HFFc6 (cell line): ENCODE data around the gene LSM12. TPM values are rescaled to one million over a fixed set of nuclear protein-coding genes. Genes with fewer than 3 reads are reported as not detected.

Experiments used
- DNase-seq: peaks from one replicate; pipeline ENCODE4 v3.0.0-alpha.2; 2018
- H3K27ac Mint-ChIP-seq: 2 replicates; pipeline ENCODE4 v1.8.0; 2020; ENCODE audit warnings: mild to moderate bottlenecking, mixed read lengths
- H3K27me3 Mint-ChIP-seq: 2 replicates; pipeline ENCODE4 v1.8.0; 2021; ENCODE audit warnings: mild to moderate bottlenecking, moderate library complexity, mixed read lengths; ENCODE audit not compliant: insufficient read depth
- H3K36me3 Mint-ChIP-seq: 2 replicates; pipeline ENCODE4 v1.8.0; 2021; ENCODE audit warnings: low read depth, mixed read lengths
- H3K4me1 Mint-ChIP-seq: 2 replicates; pipeline ENCODE4 v1.8.0; 2020; ENCODE audit warnings: low read depth, mixed read lengths
- H3K4me3 Mint-ChIP-seq: 2 replicates; pipeline ENCODE4 v1.8.0; 2020; ENCODE audit warnings: mild to moderate bottlenecking, moderate library complexity, mixed read lengths
- H3K9me3 Mint-ChIP-seq: 2 replicates; pipeline ENCODE4 v1.8.0; 2020; ENCODE audit warnings: mild to moderate bottlenecking, mixed read lengths
- total RNA-seq, 6 experiments: library from RNA; stranded (reverse); fragmentation: NEBNext Ultra II Directional; extraction: Animal tissue kit (Norgen Biotek cat#: 25700); gene quantifications; 2 replicates in 1 of 6; 3 replicates in 5 of 6; pipeline ENCODE4 v1.2.3, GENCODE V29; 2021
- TF ChIP-seq, protein P1 (sequence below): fragments of 200-600 bp; sonication (generic); IDR thresholded peaks from 2 replicates; pipeline ENCODE4 v1.5.0; 2021; ENCODE audit warnings: antibody characterized with exemption, mild to moderate bottlenecking

Gene LSM12
- total RNA-seq, 6 experiments from 2014 or later: 86.6 to 101 (median 94.5) TPM

DNA sequence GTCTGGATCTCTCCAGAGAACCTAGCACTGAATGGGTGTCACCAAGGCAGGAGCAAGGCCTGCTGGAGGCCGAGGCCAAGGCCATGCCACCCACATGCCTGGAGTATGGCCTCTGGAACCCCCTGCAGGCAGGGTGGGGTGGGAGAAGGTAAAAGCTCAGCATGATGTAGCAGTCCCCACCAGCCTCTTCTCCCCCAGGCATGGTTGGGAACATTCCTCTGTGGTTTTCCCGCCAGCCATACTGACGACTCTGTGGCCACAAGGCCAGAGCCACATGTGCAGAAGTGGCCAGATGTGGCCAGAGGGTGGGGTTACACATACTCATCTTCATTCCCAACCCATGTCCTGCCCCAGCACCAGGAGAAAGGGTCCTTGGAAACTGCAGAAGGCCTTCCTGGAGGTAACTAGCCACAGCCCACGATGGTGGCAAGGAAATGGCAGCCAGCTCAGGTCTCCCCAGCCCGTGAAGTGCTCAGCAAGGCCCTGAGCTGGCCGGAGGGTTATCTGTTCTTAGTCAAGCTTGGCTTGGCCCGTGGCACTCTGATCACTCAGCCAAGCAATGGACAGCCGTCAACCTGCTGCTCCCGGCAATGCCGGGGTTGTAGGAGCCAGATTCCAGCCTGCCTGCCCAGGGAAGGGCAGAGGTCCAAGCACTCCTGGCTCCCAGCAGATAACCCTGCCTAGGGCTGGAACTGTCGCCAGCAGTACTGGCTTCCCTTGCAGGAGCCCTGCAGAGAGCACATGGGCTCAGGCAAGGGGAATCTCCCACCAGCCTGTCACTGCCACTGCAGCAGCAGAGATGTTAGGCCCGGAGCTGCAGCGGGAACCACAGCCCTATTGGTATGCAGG is 30.9 kb upstream of the LSM12 start:
- Mint-ChIP-seq H3K9me3 (no peaks in the 10 kb centered on the region), H3K4me3 (no peak overlapping the region; the same call in 1 of the 2 replicates), H3K27me3 (peaks cover 2% of the 10 kb centered on the region; the same call in 1 of the 2 replicates), H3K4me1 (peaks cover 57% of the 10 kb centered on the region), H3K36me3 (peaks cover 6% of the 10 kb centered on the region; the same call in 1 of the 2 replicates), H3K27ac (peak overlapping the region; percentile 99)
- DNase-seq: peak; percentile 52
- TF ChIP-seq, protein P1, sequence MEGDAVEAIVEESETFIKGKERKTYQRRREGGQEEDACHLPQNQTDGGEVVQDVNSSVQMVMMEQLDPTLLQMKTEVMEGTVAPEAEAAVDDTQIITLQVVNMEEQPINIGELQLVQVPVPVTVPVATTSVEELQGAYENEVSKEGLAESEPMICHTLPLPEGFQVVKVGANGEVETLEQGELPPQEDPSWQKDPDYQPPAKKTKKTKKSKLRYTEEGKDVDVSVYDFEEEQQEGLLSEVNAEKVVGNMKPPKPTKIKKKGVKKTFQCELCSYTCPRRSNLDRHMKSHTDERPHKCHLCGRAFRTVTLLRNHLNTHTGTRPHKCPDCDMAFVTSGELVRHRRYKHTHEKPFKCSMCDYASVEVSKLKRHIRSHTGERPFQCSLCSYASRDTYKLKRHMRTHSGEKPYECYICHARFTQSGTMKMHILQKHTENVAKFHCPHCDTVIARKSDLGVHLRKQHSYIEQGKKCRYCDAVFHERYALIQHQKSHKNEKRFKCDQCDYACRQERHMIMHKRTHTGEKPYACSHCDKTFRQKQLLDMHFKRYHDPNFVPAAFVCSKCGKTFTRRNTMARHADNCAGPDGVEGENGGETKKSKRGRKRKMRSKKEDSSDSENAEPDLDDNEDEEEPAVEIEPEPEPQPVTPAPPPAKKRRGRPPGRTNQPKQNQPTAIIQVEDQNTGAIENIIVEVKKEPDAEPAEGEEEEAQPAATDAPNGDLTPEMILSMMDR: peak; percentile 42

DNA sequence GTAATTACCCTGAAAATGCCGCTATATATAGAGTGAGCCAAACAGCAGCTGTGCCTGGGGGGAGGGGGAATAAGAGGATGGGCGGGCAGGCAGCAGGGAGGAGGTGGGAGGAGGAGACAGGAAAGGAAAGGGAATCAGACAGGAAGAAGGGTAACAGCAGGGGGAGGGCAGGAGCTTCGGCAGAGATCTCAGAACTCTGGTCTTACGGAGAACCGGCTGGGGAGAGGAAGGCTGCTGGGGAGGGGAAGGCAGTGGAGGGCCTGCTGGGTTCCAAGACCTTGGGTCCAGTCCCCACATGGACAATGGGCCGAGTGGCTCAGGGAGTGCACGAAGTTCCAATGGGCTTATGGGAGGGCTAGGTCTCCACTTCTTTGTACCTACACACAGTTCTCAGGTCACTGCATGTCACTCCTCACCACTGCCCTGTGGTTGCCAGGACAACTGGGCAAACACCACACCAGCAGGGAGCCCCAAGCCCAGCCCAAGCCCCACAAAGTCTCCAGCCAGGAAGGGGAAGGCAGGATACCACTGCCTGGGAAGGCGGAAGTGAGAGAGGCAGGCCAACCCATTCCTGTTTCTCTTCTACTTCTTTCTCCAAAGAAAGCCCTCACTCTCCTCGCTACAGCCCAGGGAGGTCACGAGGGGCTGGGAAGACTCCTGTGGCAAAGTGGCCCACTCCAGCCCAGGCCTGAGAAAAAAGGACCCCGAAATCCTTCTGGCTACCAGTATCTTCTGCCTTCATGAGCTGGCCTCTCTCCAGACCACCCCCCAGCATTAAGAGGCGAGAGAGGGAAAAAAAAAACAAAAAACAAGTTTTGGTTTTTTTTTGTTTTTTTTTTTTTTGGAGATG is 29.4 kb upstream of the LSM12 start:
- peak; percentile 88 for DNase-seq
- Mint-ChIP-seq H3K4me3 (peak overlapping the region; percentile 82), H3K4me1 (peaks cover 45% of the 10 kb centered on the region), H3K9me3 (no peaks in the 10 kb centered on the region), H3K27me3 (peaks cover 2% of the 10 kb centered on the region), H3K27ac (peak overlapping the region; percentile 99), H3K36me3 (peaks cover 6% of the 10 kb centered on the region; the same call in 1 of the 2 replicates)
- TF ChIP-seq, protein P1: peak; percentile 47

DNA sequence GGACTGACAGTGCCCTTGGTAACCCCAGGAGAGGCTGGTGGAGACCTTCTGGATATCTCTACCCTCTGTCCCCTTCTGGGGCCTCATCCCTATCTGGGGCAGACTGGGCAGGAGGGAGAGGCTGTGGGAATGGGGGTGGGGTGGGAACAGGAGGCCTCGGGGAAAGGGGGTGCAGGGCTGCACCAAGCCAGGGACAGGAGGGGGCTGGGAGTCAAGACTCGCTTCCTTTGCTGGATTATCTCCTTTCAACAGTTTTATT is 28.8 kb upstream of the LSM12 start:
- peaks cover 45% of the 10 kb centered on the region for H3K4me1 Mint-ChIP-seq
- peak overlapping the region; percentile 82 for H3K4me3 Mint-ChIP-seq
- DNase-seq: no peak
- TF ChIP-seq, protein P1: no peak
- H3K27ac Mint-ChIP-seq: peak overlapping the region; percentile 99
- peaks cover 2% of the 10 kb centered on the region for H3K27me3 Mint-ChIP-seq
- peaks cover 6% of the 10 kb centered on the region; the same call in 1 of the 2 replicates for H3K36me3 Mint-ChIP-seq
- no peaks in the 10 kb centered on the region for H3K9me3 Mint-ChIP-seq

DNA sequence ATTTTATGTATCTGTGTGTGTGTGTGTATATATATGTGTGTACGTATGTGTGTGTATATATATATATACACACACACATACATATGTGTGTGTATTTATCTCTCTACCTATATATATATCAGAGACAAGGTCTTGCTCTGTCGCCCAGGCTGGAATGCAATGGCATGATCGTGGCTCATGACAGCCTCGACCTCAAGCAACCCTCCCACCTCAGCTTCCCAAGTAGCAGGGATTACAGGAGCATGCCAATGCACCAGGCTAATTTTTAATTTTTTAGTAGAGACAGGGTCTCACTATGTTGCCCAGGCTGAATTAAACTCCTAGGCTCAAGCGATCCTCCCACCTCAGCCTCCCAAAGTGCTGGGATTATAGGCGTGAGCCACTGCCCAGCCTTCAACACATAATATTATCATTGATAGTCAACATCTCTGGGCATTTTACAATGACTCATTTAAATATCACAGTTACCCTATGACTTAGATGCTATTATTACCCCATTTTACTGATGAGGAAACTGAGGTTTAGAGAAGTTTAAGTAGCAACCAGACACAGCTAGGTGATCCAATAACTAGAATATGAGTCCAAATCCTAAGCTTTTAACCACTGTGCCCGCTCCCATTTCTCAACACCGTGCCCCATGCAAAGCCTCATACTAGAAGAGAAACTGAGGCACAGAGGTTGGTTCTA is 28.4 kb upstream of the LSM12 start:
- DNase-seq: no peak
- peaks cover 6% of the 10 kb centered on the region; the same call in 1 of the 2 replicates for H3K36me3 Mint-ChIP-seq
- peak overlapping the region; percentile 99 for H3K27ac Mint-ChIP-seq
- H3K27me3 Mint-ChIP-seq: peaks cover 2% of the 10 kb centered on the region
- H3K9me3 Mint-ChIP-seq: no peaks in the 10 kb centered on the region
- H3K4me1 Mint-ChIP-seq: peaks cover 40% of the 10 kb centered on the region
- H3K4me3 Mint-ChIP-seq: peak overlapping the region; percentile 82; the same call in 1 of the 2 replicates
- TF ChIP-seq, protein P1: no peak

DNA sequence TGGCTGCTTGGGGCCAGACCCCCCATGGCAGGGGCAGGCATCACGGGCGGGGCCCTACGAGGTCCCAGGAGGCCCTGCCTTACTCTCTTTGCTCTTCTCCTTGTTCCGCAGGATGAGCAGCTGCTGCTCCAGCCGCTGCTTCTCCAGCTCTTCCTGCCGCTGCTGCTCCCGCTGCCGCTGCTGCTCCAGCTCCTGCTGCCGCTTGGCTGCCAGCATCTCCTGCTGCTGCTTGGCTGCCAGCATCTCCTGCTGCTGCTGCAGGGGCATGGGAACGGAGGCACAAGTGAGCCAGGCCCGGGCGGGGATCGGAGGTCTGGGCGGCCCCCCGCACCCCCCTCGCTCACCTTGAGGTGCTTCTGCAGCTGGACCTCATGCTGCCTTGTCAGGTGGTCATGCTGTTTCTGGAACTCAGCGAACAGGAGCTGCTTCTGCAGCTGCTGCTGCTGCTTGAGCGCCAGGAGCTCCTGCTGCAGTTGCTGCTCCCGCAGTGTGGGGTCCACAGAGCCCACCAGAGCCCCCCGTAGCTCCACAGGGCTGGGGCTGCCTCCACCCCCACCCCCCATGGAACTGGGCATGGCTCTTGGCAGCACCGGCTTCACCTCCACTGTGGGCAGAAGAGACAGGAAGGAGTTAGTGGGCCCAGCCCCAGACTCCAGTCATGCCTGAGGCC is 26.9 kb upstream of the LSM12 start:
- Mint-ChIP-seq H3K27ac (no peak overlapping the region), H3K4me1 (peaks cover 43% of the 10 kb centered on the region), H3K36me3 (peaks cover 12% of the 10 kb centered on the region), H3K4me3 (no peak overlapping the region), H3K9me3 (no peaks in the 10 kb centered on the region), H3K27me3 (peaks cover 2% of the 10 kb centered on the region)
- DNase-seq: no peak
- TF ChIP-seq, protein P1: no peak
